Colonic mucosa (tissue), 4 donors: Measurements from ENCODE around the gene CACNA2D2. TPM values are rescaled to one million over a fixed set of nuclear protein-coding genes. Genes with fewer than 3 reads are reported as not detected.
A peak's percentile ranks its signal among the peaks of the same experiment; 100 is the strongest.

Experiments used
- DNase-seq: peaks from one replicate; pipeline ENCODE4 v3.0.0-alpha.2; 2020
- H3K27ac ChIP-seq: fragments of 200-600 bp; one replicate; pipeline ENCODE4 v1.8.0; 2021
- H3K27me3 ChIP-seq: fragments of 200-600 bp; one replicate; pipeline ENCODE4 v1.8.0; 2021
- H3K36me3 ChIP-seq: fragments of 200-600 bp; one replicate; pipeline ENCODE4 v1.8.0; 2021
- H3K4me1 ChIP-seq: fragments of 200-600 bp; one replicate; pipeline ENCODE4 v1.8.0; 2021; ENCODE audit warnings: mild to moderate bottlenecking
- H3K4me3 ChIP-seq: fragments of 200-600 bp; one replicate; pipeline ENCODE4 v1.8.0; 2021
- H3K9ac ChIP-seq, 2 donors: one replicate each; pipeline ENCODE4 v1.7.0; 2013; ENCODE audit warnings: control low read depth in 2 of 2, low read depth in 2 of 2, low read length in 2 of 2
- H3K9me3 ChIP-seq: fragments of 200-600 bp; one replicate; pipeline ENCODE4 v1.8.0; 2021
- intact Hi-C: fragments of 100-400 bp; cut with DNase I; formaldehyde crosslinking; loops from one replicate; pipeline ENCODE4 v1.14.1; 2022
- total RNA-seq, 2 donors: library from RNA; stranded (reverse); fragmentation: NEBNext Ultra II Directional in 1 of 2; extraction: Animal tissue kit (Norgen Biotek cat#: 25700) in 1 of 2; gene quantifications; one replicate each; pipeline ENCODE4 v1.2.1, GENCODE V29; 2021
- TF ChIP-seq, protein P1 (sequence below): fragments of 200-600 bp; IDR thresholded peaks from one replicate; pipeline ENCODE4 v1.8.0; 2022; ENCODE audit warnings: antibody characterized with exemption, mild to moderate bottlenecking
- donor health status: healthy.
- donor health status: DM: no; HTN: no; CAD: no.
- donor health status: DM: no; HTN: no; CAD: no.

Gene CACNA2D2
- total RNA-seq, 2 donors from 2014 or later, result 2.4 to 3.3 TPM

DNA sequence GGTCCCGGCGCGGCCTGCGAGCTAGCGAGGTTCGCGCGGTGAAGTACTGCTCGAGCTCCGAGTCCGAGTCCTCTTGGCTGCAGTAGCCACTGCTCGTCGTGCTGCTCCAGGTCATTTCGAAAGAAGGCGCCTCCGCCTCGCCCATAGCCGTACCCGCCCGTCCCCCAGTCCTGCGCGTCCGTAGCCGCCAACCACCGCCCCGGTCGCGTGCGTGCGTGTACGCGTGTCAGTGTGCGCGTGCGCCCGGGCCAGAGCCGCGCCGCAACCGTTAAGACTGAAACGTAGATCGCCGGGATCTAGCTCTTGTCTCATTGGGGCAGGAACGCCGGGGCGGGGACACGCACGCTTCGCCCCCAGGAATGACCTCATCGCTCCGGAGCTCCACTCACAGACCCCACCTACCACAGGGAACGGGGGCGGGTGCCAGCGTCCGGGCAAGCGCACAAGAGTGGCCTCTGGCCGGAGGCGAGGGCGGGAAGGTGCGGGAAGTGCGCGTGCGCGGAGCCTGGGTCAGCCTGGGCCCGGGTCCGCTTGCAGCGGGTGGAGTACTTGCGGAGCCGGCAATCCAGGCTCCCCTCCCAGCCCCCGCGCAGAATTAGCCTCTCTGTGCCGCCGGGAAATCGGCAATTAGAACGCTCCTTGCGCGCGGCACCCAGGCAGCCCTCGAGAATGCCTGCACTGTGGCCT is 166.1 kb downstream of the CACNA2D2 start:
- no peaks in the 10 kb centered on the region for H3K9me3 ChIP-seq
- peak overlapping the region; percentile 97 for H3K27ac ChIP-seq
- intact Hi-C loops, result no loop called here
- no peaks in the 10 kb centered on the region for H3K27me3 ChIP-seq
- H3K9ac ChIP-seq, result peak overlapping the region; percentile 83 to 89
- no peaks in the 10 kb centered on the region for H3K36me3 ChIP-seq
- peak overlapping the region; percentile 69 for H3K4me3 ChIP-seq
- TF ChIP-seq, protein P1, sequence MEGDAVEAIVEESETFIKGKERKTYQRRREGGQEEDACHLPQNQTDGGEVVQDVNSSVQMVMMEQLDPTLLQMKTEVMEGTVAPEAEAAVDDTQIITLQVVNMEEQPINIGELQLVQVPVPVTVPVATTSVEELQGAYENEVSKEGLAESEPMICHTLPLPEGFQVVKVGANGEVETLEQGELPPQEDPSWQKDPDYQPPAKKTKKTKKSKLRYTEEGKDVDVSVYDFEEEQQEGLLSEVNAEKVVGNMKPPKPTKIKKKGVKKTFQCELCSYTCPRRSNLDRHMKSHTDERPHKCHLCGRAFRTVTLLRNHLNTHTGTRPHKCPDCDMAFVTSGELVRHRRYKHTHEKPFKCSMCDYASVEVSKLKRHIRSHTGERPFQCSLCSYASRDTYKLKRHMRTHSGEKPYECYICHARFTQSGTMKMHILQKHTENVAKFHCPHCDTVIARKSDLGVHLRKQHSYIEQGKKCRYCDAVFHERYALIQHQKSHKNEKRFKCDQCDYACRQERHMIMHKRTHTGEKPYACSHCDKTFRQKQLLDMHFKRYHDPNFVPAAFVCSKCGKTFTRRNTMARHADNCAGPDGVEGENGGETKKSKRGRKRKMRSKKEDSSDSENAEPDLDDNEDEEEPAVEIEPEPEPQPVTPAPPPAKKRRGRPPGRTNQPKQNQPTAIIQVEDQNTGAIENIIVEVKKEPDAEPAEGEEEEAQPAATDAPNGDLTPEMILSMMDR, result no peak
- DNase-seq, result peak; percentile 100
- H3K4me1 ChIP-seq, result peaks cover 13% of the 10 kb centered on the region

DNA sequence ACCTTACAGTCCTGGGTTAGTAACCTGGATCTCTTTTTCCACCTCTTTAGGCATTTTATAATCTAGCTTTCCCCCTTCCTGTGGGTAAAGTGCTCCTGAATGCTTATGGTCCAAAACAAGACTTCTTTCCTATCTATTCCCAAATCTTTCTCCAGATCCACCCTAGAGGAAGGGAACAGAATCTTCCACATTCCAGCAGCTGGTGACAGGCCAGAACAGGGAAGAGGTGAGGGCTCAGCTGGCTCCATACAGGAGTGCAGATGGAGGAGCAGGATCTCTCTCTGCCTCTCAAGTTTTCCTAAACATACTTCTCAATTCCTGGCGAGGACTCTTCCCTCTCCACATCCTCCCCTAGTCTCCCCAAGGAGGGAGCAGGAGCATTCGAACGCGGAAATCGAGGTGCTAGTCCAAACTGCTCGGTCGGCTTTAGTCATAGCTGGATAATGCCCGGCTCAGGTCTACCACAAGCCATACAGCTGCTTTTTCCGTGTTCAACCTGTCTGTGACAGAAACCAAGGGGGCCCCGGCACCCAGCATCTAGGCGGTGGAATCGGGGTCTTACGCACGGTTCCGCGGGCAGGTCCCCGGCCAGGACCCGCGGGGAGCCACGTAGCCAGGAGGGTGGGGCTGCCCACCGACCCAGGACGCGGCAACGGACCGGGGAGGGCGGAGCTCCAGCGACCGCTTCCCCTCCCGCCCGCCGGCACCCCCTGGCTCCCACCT is 166.8 kb downstream of the CACNA2D2 start:
- Histone ChIP-seq H3K9me3 (no peaks in the 10 kb centered on the region), H3K9ac (peak overlapping the region; percentile 83 to 89), H3K4me1 (peaks cover 13% of the 10 kb centered on the region), H3K27me3 (no peaks in the 10 kb centered on the region), H3K4me3 (peak overlapping the region; percentile 69), H3K36me3 (peaks cover 2% of the 10 kb centered on the region), H3K27ac (peak overlapping the region; percentile 97)
- DNase-seq, result no peak
- intact Hi-C loops, result no loop called here
- TF ChIP-seq, protein P1, result no peak

DNA sequence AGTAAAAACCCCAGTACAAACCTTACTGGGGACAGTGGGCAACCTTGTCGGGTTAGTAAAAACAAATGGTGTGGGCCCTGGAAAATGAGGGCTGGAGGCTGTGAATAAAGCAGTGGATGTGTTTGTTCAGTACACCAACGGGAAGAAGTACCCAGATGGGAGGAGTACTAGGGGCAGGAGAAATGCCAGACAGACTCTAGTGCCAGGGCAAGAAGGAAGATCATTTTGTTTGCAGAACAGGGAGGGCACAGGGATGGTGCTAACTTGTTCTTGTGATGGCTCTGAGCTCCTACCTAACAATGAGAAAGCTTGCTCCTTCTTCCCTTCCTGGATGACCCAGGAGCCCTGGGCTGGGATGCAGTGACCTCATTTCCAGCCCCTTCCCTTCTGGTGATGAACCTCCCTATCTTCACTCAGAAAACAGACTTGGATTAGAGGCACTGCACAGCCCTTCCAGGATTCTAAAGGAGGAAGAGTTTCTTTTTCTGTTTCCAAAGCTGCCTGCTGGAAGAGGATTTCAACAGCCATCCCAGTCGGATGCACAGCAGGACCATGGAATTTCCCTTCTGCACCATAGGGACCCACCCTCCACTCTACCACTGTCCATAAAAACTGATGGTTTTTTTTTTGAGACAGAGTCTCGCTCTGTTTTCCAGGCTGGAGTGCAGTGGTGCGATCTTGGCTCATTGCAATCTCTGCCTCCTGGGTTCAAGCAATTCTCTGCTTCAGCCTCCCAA is 168.9 kb downstream of the CACNA2D2 start:
- H3K9me3 ChIP-seq, result no peaks in the 10 kb centered on the region
- no peaks in the 10 kb centered on the region for H3K27me3 ChIP-seq
- TF ChIP-seq, protein P1, result no peak
- peak overlapping the region; percentile 97 for H3K27ac ChIP-seq
- no peak overlapping the region for H3K4me3 ChIP-seq
- H3K9ac ChIP-seq, result peak overlapping the region in 1 of 2 donors; percentile 44
- intact Hi-C loops, result no loop called here
- H3K4me1 ChIP-seq, result peaks cover 13% of the 10 kb centered on the region
- DNase-seq, result no peak
- peaks cover 20% of the 10 kb centered on the region for H3K36me3 ChIP-seq

DNA sequence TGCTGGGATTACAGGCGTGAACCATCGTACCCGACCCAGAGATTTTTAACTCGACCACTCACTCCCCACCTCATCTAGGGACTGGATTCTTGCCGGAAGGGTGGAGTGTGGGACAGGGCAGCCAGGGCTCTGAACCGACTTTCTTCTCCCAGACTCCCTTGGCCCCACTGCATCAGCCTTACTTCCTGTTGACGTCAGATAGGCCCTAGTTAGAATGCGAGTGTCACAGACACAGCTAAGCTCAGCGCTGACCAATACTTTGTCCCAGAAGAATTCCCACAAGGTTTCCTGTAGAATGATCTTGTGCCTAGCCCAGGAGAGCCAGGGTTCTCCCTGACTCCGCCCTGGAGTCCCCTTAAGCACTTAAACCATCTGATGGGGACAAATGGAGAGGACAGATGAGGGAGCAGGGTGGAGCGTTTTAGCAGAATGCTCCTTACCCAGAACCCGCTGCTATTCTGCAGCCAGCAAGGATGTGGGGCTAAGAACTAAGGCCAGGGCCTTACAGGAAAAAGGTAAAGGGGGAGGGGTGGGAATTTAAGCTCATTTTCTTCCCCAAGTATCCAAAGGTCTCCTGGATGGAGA is 169.6 kb downstream of the CACNA2D2 start:
- Histone ChIP-seq H3K27me3 (no peaks in the 10 kb centered on the region), H3K36me3 (peaks cover 20% of the 10 kb centered on the region), H3K27ac (peak overlapping the region; percentile 97), H3K4me1 (peaks cover 14% of the 10 kb centered on the region), H3K4me3 (no peak overlapping the region), H3K9me3 (no peaks in the 10 kb centered on the region), H3K9ac (peak overlapping the region in 1 of 2 donors; percentile 44)
- no peak for DNase-seq
- intact Hi-C loops, result no loop called here
- TF ChIP-seq, protein P1, result no peak

DNA sequence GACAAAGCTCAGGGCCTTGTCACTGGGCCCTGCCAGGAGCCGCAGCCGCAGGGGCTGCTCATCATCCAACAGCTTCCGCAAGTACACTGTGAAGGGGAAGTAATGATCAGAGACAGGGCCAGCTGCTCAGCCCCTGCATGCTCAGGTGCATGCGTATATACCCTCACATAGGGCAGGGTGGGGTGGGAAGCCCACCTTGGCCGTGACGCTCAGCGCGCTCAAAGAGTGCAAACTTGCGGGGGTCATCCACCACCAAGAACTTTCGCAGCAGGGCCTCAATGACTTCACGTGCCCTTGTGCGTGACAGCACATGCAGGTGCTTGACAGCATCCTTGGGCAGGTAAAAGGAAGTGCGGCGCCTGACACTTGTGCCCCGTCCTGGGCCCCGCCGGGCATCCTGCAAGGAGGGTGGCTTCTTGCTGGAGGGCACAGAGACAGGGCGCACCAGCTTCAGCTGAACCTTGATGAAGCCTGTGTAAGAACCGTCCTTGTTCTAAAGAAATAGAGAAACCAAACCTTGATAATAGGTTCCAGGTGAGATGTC is 172.0 kb downstream of the CACNA2D2 start:
- H3K27ac ChIP-seq, result no peak overlapping the region
- H3K4me3 ChIP-seq, result no peak overlapping the region
- H3K9ac ChIP-seq, result no peak overlapping the region
- H3K27me3 ChIP-seq, result no peaks in the 10 kb centered on the region
- H3K9me3 ChIP-seq, result no peaks in the 10 kb centered on the region
- TF ChIP-seq, protein P1, result no peak
- peaks cover 20% of the 10 kb centered on the region for H3K36me3 ChIP-seq
- H3K4me1 ChIP-seq, result peaks cover 26% of the 10 kb centered on the region
- no peak for DNase-seq
- intact Hi-C loops, result no loop called here
